ENCODE results near the gene ERICH4.
"Not testable (repeated sequence)": the region's sequence is repeated elsewhere in the genome, so short reads cannot be mapped to it uniquely, and the experiment has no call there.

ERICH4 gene

GRCh38 chr19:41480336-41480735 is 37.4 kb downstream of the ERICH4 start:
- DNase-seq, result no peak

- no peak for DNase-seq
Observed at GRCh38 chr19:41484822-41485221, 41.9 kb downstream of the ERICH4 start.

GRCh38 chr19:41486953-41487352 is 44.0 kb downstream of the ERICH4 start:
- not testable (repeated sequence) for DNase-seq

- DNase-seq, result no peak
Observed at GRCh38 chr19:41492843-41493242, 49.9 kb downstream of the ERICH4 start.
